Raji (cell line): ENCODE results near the gene ABI3BP.

ENCODE experiments used
- POLR2A ChIP-seq: IDR thresholded peaks from 2 replicates; pipeline ENCODE4 v1.6.1; 2011; ENCODE audit warnings: low read depth, low read length, control low read depth; ENCODE audit not compliant: insufficient read depth

Gene ABI3BP

DNA sequence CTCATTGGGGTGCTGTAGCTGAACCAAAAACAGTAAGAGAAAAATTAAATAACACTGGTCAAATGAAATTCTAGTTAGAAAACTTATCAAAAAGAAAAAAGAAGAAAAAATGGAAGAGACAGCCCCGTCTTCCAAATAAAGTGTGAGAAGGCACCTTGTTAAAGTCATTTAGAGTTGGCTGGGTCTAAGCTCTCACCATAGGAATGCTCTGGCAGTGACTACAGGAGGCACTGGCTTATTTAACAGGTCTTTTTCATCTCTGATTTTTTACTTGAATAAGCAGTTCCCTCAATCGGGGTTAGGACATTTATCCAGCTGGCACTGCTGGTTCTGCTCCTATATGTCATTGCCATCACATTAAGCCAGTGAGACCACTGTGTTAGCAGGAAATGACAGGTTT is 1.6 kb upstream of the ABI3BP start:
- no peak for TF ChIP-seq POLR2A

DNA sequence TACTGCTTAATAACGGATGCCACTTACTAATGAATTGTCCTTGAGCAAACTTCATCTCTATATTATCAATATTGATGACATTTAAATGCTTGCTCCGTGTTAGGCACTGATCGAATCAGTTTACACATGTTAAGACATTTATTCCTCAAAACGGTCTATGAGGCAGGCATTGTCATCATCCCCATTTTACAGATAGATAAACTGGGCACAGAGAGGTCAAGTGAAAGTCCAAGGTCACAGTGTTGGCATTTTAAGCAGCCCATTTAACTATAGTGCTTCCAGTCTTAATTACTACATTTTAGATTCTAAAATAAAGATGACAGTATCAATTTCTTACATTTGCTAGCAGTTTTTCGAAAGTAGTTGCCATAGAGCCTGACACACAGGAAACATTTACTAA is 966 bp upstream of the ABI3BP start:
- no peak for TF ChIP-seq POLR2A

DNA sequence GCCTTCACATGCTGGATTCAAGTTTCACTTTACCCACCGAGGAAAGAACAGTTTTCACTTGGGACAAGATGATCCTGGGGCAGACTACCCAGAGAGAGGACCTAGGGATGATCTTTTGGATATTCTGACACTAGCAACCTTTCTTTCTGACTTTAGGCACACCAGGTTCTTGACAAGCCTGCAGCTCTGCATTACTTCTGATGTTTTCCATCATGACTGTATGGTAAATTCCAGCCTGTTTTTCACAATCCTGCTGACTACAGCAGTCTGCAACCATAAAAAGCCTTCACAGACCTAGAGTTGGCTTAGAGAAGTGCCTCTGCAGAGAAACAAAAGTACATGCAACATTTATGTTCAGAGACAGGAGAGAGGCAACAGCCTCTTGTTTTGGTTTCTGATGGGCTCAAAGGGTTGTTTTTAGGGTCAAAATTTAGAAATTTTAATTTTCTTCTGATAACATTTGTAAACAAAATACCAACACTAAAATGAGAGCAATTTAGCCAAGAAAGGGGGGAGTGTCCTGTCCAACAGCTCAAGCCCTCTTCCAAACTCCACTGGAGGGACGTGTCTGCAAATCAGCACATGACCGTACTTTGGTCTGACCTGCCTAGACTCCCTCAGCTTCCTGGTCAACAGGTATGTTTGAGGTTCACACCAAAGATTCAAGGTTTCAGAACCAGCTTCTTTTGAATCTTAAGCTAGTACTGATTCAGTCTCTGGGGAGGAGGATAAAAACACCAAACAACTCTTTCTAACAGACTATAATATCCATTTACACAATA is 799 bp downstream of the ABI3BP start:
- no peak for TF ChIP-seq POLR2A

DNA sequence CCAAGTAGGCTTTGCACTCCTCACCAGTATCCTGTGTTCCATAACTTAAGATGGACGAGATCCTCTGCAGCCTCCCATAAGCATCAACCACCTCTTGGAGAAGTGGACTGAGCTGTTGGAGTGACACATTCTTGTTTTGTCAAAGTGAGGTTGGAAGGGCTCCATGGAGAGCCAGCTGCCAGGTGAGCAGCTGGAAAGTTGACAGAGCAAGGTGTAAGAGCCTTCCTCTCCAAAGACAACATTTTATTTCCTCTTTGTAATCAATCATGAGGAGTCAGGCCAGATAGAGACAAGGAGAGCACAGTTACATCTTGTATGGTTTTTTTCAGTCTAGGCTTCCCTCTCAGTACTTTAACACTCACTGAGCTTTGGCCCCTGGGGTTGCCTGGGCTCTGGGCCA is 5.1 kb downstream of the ABI3BP start:
- no peak for TF ChIP-seq POLR2A

DNA sequence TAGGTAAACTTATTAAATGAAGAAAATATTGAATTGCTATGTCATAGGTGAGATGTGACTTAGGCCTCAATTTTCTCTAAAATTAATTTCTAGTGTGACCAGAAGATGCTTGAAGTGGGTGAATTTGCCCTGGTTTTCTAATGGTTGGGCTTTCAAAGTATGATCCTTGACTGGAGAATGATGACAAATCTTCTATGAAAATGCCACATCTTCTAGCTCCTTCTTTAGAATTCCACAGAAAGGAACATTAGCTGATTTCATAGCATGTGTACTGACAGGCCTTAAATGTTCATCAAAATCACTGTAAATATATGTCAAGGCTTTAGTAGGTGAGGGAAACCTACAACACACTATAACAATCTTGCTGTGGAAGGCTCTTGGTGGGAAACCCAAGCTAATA is 8.9 kb downstream of the ABI3BP start:
- no peak for TF ChIP-seq POLR2A

DNA sequence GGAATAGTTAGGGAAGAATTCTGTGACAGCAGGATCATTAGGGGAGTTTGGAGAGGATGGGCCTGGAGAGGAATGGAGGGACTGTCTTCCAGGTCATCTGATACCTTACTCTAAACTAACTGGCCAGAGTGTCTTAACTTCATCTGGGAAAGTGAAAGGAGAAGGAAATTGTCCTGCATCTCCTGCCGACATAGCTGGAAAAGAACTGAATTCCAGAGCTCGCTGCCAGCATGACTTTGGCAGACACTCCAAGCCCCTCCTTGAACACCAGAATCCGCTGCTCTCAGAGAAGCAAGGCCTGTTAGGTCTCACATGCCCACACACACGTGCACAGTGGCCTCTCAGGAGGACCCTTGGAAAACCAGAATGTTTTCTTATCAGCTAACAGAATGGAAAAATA is 10.5 kb downstream of the ABI3BP start:
- TF ChIP-seq POLR2A = no peak

DNA sequence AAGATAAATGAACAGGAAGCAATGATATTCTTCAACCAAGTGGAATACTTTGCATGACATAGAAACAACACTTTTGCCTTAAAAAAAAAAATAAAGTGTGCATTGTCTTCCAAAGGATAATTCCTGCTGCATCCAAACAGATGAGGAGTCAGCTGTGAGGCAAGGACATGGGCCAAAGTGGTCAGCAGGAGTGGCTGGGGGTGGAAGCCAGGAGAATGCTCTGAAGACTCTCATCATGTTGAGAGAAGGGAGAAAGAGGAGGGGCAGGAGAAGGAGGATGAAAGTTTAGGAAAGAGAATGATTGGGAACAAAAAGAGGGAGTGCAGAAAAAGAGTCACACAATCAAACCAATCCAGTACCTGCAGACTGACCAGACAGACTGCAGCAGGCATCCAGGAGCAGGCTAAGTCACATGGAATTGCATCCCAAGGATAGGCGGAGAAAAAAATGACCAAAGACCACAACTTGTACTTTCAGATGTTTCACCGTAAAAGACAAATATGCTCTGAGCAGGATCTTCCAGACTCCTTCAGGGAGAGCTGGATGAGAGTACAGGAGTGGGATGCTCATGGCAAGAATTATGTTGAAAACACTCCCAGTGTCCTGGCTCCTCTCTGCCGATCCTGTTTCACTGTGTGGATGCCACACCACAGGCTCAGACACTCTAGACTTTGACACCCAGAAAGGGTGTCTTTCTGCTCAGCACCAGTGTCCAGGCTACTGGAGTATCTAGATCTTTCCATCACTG is 11.9 kb downstream of the ABI3BP start:
- TF ChIP-seq POLR2A = no peak

DNA sequence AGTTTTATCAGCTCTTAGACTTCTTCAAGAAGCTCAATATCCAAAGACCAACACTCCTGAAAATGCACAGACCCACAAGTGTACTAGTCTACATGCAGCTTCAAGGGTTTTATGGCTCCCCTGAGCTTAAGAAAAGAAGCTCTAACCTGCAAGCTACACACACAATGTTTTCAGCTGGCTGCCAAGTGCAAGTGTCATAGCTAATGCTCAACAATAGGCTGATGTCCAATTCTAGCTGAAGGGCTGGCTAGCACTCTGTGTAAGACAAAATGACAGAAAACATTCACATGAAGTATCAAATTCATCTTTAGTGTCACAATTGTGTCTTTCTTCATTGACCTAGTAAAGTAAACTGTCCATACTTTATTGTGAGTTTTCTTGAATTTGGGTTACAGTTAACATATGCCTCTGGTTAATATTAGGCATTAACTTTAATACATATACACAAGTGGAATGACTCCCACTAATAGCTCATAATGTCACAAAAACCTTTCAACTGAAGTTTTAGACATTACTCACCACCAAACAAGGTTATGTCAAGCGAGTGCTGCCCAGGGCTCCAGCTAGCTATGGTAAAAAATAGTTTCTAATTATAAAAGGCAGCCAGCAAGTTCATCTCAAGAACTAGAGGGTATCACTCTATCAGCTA is 15.1 kb downstream of the ABI3BP start:
- no peak for TF ChIP-seq POLR2A

DNA sequence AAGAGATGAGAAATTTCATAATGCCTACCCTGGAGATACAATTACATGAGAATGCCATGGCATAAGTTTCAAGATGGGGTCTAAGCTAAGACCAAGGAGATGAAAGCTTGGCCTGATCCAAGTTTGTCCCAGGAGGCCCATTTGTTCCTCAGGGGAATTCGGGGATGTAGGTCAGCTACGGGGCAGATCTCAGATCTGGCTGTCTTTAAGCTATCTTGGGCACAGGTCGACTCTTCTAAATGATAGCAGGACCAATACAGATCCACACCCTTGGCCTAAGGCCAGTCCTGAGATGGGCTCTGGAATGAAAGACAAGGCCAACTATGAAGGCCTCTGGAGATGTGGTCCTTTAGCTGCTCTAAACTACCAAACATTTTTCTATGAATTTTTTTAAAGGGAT is 16.6 kb downstream of the ABI3BP start:
- no peak for TF ChIP-seq POLR2A

DNA sequence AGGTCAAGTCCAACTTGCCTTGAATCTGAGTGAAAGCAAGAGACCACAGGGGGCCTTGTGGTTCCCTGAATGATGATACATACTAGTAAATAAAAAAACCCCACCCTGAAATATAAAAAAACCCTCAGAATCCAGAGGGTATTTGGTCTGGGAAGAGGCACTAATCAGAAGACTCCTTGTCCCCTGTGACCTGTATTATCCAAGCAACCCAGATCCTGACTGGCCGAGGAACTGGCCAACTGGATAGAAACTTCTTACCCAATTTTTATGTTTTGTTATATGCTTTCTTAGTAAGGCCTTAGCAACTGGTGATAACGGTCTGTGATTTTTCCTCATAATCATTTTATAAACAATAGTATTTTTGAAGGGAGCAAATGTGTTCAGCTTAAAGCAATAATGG is 17.5 kb downstream of the ABI3BP start:
- no peak for TF ChIP-seq POLR2A

DNA sequence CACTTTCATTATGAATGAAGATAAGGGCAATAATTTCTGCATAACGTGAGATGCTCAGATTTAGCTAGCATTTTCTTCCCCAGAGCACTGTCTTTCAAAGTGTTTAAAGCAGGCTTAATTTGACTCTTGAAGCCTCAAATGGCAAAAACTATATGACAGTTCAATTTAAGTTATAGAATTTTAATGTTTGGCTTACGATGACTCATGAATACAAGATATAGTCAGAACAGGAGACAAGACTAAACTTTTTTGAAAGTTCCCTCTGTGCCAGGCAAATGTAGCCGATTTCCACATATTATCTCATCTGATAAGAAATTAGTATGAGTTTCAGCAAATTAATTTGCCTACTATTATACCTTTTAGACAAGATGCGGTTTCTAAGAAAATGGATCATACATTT is 19.6 kb downstream of the ABI3BP start:
- no peak for TF ChIP-seq POLR2A

DNA sequence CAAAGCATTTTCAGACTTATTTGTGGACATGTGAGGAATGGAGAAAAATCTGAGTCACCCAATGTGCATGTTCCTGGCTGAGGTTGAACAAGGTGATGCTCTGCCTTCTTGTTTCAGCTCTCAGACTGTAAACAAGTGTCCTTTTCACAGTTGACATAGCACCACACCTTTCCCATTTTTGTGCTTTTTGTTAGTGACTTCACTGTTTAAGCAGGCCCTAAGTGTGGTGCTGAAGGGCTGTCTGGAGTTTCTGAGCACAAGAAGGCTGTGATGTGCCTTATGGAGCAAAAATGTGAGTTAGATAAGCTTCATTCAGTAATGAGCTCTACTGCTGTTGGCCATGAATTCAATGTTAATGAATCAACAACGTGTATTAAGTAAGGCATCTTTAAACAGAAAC is 20.4 kb downstream of the ABI3BP start:
- TF ChIP-seq POLR2A = no peak

DNA sequence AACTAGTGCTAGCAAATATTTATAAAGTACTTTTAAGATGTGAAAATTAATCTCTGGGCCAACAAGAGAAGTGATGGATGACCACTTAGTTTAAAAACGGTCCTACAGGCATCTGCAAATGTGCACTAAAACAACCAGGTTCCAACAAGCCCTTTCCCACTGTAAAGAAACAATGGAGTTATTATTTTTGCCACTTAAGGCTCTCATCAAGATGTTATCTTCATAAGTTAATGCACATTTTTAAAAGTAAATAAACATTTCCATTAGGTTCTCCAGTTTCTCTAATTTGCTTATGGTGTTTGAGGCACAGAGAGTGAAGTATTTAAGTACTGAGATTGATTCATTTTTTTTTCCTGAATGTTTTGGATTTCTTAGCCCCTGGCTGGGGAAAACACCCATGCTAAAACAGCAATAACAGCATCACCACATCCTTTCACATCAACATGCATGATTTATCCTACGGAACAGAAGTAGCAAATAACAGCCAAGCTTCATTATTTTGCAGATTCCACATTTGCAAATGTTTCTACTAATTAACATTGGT is 20.8 kb downstream of the ABI3BP start:
- no peak for TF ChIP-seq POLR2A

DNA sequence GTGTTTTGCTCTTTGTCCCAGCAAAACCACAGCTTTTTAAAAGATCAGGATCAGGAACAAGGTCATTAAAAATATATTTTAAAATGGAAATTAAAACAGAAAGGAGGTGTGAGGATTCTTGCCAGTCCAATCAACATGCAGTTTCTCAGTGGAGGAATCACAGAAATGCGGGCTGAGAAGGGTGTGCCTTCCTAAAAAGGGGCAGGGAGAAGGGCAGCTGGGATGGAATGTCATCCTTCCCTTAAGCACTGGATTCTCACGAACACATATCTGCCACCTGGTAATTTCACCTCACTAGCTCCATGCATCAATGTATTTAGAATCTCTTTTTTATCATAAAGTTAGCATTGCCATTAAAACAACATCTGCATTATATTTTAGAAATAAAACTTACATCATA is 21.4 kb downstream of the ABI3BP start:
- TF ChIP-seq POLR2A = no peak

DNA sequence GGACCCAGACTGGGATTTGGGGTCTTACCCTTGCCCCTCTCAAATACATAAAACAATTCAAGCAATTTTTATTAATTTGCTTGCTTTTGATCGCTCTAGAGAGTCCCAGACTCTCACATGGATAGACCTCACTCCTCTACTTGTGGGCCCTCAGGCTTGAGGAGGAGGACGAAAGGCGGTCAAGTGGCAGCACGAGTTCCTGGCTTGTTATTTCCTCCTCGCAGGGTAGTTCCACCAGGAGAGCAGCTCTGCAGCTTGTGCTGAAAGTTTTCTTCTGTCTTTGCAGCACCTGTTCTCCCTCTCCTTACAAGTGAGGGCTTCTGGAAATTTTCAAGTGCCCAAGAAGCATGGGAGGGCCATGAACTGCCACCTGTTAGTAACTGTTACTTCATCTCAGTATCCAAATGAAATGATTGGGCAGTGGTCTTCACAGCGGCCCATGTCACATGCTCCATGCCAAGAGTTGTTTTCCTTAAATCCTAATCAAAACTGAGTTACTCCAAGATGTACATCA is 22.7 kb downstream of the ABI3BP start:
- TF ChIP-seq POLR2A = no peak
